GM18520 (cell line): ENCODE results near the gene SBF1.

Source experiments
- ATAC-seq: cut with Tn5 transposase; IDR thresholded peaks from one replicate; pipeline ENCODE4 v1.9.1; 2021; ENCODE audit not compliant: unreplicated experiment

Gene SBF1

DNA sequence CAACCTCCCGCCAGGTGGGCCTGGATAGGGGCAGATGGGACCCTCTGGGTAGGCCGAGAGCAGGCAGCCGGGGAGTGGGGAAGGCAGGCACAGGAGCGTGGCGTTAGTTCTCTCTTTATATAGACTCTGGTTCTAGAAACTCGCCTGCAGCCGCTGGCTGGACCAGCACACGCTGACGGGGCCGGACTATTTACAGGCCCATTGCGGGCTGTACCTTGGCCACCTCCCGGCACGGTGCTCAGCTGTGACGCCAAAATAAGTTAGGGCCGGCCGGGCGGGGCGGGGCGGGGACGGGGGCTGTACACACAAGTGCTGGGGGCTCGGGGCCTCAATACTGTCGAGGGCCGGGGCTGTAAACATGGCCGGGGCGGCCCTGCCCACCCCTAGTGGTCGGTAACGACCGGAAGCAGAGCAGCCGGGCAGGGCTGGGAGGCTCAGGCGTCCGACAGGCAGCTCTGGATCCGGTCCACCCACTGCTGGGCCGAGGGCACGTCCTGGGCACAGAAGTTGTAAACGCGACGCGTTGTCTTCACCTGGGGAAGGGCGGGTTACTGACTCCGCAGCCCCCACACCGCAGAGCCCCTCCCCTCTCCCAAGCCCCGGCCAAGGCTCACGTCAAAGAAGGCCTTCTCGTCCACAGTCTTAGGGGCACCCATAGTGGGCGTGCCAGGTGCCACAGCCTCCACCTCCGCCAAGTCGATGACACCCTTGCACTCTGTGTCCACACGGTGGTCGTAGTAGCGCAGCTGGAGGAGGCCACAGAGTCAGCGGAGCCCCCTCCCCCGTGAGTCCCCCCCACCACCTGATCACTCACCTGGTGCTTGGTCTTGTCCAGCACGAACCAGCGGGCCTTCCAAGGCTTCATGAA, 27.9 kb downstream of the SBF1 start:
- no peak for ATAC-seq

DNA sequence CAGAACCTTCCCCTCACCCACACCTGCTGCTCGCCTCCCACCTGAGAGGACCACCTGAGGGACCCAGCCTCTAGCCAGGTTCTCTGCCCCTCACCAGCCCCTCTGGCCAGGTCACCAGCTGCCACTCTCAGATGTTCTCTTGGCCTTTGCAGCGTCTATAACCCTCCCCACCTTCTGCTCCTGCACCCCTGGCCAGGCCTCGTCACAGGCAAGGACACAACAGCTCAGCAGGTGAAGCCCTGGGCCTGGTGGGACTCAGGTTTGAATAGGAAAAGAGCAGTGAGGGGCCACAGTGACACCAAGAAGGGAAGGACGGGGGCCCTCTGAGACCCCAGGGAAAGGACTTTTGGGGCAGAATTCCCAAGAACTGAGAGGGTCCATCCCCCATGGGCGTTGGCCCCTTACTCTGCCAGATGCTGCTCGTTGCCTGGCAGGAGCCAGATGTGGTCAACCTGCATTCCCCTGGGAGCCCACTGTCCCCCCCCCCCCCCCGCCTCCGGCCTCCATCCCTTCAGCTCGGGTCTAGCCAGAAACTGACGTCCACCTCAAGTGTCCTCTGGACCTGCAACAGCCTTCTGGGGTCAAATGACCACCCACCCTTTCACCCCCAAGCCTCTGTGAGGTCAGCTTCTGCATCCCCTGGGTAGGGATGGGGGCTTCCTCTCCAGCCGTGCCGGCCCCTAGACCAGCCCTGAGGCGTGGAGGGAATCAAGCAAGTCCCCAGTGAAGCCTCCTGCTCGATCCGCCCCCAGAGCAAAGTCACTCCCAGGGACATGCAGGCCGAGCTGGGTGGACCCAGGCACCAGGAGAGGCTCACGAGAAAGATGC, 28.7 kb downstream of the SBF1 start:
- ATAC-seq = no peak

DNA sequence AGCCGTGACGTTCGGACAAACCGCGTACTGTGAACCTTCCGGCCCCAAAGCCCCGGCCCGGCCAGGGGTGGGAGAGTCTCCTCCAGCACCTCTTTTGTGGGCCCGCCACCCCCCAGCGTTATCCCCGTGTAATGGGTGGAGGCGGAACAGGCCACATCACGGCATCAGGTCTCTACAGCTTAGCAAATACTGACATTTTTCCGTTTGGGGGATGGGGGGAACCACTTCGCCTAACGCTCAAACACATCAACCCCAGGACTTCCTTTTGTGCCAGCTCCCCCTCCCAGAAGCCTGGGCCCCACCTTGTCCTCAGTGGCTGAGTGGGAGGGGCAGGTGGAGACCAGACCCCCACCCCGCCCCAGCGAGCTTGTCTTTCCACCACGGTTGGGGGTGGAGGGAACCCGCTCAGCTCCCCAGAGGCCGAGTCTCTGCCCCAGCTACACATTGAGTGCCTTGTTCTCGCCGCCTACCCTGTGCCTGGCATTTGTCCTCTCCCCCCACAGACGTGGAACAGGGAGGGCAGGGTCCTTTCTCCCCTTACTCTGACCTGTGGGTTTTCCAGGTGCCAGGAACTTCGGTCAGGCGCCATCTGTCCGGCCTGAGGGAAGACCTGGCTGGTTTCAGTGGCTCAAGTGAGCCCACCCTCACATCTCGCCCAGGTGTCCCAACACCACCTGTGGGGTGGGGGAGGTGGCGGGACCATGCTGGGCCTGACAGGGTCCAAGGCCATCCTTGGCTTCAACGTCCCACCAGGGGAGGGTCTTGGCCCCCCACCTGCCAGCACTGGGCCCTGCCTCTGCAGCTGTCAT, 29.6 kb downstream of the SBF1 start:
- no peak for ATAC-seq

DNA sequence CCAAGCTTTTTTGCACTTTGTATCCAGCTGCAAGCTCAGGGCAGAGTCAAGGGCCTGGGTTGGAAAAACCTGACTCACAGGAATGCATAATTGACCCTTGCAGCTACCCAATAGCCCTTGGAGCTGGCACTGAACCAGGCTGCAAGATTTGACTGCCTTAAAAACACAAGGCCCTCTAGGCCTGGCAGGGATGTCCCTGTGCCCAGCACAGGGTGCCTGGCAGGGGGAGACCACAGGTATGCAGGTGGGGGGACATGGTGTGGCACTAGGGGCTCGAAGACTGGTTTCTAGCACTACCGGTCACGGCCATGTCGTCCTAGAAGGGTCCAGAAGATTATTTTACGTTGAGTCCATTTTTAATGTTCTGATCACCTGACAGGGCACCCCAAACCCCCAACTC, 30.2 kb downstream of the SBF1 start:
- ATAC-seq = no peak

DNA sequence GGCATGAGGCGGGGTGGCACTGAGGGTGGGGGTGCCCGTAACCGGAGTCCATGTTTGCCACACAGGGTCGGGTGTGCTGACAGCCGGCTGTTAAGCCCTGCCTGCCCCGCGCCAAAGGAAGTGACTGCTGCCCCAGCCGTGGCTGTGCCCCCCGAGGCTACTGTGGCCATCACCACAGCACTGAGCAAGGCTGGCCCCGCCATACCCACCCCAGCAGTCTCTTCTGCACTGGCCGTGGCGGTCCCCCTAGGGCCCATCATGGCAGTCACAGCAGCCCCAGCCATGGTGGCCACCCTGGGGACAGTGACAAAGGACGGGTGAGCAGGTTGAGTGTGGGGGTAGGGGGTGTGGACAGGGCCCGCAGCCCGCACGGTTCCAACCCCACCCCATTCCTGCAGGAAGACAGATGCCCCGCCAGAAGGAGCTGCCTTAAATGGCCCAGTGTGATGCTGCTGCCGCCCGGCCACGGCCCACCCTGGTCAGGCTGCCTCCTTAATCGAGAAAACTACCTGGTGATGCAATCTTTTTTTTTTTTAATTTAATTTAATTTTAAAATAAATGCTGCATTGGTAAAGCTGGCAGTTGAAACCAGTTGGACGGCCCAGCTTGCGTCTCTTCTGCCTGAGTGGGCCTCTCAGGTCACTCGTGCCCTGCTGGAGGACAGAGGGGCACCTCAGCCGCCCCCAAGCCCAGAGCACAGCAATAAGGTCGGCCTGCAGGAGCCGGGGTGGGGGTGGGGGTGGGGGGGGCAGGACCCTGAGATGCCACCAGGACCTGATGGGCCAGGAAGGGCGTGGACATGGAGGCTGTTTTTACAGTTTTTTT, 30.8 kb downstream of the SBF1 start:
- ATAC-seq = no peak

DNA sequence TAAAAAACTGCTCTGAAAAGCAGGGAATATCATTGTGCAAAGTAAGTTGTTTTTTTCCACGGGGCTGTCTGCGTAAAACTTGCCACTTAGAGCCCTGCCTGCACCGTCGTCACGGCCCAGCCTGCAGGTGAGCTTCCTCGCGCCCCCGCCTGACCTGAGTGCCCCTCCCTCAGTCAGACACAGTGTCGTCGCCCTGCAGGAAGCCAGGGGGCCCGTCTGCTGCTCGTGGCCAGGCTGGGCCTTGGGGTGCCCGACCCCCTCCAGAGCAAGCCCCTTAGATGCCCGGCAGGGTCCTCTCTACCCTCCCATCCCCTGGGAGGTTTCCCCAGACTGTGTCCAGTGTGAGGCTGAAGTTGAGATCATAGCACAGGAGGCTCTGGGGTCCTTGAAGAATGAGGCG, 31.6 kb downstream of the SBF1 start:
- no peak for ATAC-seq

DNA sequence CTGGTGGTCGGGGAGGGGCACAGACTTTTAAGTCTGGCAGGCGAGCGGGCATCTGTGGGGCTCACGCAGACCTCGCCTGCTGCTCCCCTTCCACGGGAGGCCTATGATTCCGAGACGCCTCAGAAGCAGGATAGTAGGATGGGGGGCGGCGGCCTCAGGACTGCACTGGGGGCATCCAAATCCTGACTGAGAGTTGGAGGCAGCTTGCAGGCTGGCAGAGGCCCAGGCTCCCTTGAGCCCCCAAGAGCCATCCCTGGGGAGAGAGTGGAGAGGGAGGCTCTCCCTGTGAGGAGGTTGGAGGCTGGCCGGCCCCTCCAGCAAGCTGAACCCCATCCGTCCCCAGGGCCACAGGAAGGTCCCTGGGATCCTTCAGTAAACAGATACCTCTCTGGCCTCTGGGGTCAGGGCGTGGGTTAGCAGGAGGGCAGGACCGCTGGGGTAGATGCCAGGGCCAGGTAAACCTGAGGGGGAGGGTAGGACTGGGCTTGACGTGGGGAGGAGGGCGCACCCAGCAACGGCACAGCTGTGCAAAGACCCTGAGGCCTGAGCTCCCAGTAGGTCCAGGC, 33.3 kb downstream of the SBF1 start:
- no peak for ATAC-seq

DNA sequence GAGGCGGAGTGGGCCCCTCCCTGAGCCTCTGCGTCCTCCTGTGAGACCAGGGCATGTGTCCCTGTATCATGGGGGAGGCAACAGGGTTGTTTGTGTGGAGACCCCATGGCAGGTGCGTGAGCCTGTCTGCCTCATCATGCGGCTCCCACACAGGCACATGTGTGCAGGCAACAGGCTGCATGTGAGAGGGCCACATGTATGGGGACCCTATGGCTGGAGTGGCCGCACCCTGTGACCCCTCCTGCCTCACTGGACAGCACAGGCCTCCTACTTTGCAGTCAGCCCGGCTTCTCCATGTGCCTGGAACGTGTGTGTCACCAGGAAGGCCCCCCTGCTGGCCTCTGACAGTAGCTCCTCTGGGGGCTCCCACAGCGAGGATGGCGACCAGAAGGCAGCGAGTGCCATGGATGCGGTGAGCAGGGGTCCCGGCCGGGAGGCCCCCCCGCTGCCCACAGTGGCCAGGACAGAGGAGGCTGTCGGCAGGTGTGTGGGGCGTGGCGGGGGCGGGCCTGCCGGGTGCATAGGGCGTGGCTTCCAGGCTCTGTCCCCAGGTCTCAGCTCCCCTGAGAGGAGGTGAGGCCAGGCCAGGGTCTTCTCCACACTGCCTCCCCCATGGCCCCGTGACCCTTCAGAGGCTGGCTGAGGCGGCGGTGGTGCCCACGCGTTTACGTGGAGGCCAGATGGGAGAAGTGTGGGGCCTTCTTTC, 34.1 kb downstream of the SBF1 start:
- ATAC-seq = no peak

DNA sequence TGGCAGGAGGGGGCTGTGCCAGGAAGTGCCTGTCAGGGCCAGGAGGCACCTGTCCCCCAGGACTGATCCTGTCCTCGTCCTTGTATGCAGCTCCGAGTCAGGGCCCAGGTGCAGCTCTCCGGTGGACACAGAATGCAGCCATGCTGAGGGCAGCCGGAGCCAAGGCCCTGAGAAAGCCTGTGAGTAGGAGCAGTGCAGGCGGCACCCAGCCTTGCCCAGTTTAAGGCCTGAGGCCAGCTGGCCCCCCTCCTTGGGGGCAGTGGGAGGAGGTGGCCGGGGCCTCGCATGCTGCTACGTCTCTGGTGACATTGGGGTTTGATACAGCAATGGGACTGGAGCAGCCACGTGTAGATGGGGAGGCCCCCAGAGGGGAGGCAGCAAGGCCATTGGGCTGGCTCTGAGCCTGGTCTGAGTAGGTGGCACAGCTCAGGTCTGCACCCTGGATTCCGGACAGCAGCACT, 34.9 kb downstream of the SBF1 start:
- no peak for ATAC-seq

DNA sequence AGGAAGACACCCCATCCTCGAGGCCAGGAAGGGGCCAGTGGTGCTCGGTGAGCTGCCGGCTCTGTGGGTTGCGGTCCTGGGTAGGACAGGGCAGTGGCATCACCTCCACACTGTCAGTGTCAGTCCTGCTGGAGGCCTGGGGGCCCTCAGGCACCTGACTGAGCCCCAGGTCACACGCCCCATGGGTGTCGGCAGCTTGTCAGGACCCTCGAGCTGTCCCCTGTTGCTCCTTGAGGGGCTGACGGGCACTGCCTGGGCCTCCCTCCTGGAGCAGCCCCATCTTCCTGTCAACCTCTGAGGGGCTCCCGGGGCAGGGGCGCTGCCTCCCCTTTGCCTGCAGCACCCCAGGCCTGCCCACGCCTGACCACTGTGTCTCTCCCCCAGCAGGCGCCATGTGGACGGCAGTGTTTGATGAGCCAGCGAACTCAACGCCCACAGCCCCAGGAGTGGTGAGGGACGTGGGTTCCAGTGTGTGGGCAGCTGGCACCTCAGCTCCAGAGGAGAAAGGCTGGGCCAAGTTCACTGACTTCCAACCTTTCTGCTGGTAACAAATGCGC, 35.4 kb downstream of the SBF1 start:
- ATAC-seq = no peak

DNA sequence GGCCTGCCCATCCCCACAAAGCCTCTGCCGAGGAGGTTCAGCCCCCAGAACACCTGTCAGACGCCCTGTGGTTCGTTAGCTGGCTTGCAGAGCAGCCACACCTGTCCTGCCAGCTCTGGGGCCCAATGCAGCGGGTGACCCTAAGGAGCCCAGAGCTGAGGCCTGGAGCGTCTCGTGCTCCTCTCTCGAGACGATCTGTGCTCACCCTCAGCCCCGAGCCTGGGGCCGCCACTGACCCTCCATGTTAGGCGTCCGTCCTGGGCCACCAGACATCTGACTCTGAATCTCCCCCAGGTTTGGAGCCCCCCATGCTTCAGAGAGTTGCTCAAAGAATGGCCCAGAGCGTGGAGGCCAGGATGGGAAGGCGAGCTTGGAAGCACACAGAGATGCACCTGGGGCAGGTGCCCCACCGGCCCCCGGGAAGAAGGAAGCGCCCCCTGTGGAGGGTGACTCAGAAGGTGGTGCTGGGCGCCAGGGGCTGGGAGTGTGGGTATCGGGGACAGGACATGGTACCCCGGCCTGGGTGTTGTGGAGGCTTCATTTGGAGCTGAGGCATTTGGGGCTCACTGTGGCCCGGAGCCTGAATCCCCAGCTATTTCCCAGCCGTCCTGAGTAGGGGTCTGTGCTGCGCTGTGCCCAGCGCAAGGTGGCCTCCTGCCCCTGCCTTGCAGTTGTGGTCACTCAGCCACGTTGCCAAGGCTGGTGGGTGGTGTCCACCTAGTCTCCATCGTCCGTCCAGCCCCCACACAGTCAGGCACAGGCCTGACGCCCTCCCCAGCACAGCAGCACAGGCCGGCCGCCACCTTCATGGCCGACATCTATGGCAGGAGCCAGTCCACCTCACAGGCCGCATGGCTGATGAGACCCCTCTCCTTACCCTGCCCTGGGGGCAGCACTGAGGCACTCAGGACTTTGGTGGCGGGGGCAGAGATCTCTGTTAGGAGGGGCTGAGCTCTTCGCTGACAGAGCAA, 36.2 kb downstream of the SBF1 start:
- ATAC-seq = no peak

DNA sequence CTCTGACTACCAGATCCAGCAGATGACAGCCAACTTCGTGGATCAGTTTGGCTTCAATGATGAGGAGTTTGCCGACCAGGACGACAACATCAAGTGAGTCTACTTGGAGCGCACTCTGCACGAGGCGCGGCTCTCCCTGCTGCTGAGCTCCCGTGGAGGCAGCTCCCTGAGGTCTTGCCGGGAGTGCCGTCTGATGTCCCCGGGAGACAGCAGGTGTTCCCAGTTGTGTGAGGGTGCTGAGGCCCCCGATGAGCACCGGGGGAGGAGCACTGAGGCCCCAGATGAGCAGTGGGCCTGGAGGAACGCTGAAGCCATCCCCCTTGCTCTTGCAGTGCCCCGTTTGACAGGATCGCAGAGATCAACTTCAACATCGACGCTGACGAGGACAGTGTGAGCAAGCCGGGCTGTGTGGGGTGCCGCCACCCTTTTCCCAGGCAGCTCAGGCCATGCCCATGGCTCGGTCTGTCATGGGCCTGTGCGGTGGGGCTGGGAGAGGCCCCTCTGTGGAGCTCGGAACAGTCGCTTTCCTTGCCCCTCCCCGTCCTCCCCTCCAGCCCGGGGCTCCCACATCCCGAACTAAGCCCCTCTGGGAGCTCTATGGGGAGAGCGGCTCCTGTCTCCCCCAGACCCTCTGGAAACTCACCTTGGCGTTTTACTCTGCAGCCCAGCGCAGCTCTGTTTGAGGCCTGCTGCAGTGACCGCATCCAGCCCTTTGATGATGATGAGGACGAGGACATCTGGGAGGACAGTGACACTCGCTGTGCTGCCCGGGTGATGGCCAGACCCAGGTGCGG, 37.1 kb downstream of the SBF1 start:
- ATAC-seq = no peak

DNA sequence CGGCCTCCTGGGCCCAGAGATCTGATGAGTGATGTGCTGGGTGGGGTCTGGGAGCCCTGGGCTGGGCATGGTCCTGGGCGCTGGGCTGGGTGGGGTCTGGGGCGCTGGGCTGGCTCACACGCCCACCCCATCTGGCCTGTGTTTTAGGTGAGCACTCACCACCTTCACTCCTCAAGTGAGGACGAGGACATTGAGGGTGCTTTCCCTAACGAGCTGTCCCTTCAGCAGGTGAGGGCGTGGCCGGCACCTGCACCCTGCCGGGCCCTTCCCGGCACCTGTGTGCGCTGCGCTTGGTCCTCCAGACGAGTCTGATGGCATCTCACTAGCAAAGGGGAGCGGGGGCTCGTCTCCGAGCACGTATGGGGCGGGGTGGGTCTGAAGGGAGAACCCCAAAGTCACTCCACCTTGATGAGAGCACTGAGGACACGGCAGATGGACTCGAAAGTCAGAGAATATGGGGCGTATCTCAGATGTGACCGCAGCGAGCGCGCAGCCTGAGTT, 37.9 kb downstream of the SBF1 start:
- no peak for ATAC-seq

DNA sequence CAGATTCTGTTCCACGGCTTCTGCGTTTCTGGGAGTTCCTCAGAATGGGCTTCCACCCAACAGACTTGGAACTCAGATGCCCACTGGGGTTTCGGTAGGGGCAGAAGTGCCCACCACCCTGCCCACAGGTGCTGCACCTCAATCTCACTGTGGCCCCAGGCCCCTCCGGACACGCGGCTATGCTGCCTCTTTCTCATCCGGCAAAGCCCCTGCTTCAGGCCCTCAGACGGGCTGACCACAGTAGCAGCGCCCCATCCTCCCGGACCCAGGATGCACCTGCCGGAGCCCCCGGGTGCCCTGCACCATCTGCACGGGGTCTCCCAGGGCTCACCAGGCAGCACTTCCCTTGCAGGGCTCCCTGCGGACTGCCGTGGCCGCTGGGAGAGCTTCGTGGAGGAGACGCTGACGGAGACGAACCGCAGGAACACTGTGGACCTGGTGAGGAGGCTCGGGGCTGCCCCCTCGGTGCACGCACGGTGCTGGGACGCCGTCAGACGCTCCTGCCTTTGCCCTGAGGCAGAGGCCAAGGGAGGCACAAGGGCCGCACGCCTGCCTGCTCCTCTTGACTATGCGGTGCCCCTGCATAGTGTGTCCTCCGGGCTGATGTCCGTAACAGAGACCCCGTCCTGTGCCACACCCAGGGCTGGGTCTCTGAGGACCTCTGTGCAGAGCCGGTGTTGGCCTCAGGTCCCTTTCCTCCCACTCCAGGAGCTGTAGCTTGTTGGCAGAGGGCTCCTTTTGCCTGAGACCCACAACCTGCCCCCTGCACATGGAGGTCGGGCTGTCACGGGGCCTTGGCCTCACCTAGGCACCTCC, 38.6 kb downstream of the SBF1 start:
- no peak for ATAC-seq

DNA sequence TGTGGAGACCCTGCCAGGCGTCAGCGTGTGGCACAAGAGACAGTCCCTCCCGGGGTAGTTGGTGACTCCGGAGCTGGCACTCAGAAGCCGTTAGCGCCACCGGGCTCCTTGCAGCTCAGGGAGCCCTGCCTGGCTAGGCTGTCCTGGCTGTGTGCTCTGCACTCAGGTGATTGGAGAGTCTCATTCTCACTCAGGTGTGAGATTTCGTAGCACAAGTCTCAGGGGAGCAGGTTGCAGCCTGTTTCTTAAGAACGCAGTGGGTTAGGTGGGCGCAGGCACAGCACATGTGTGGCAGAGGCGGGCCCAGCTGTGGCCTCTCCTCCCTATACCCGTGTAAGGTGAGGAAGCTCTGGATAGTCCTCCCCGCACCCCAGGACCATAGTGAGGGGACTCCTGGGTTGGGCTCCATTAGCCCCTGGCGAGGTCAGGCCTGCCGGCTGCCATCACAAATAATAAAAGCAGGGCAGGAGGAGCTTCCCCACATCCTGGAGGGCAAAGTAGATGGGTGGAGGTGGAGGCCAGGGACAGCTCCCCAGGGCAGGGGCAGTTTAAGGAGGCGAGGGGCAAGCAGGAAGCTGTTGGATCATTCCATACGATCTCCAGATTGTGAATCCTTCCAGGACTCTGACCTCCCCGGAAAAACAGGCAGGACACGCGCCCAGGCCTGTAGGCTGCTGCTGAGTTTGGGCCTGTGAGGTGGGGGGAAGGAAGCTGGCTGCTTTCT, 39.4 kb downstream of the SBF1 start:
- ATAC-seq = no peak

DNA sequence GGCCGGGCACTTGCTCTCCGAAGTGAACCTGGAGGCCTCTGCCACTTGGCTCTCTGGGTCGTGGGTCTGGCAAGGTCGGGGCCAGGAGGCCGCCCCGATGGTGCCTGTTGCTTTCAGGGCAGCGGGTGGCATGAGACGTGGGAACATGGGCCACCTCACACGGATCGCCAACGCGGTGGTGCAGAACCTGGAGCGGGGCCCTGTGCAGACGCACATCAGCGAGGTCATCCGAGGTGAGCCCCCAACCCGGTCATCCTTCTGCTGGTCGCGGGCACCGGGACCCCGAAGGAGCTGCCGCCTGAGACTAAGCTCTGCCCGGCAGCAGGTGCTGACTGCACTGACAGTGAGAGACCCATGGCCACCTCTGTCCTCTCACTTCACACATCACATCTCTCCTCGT, 40.0 kb downstream of the SBF1 start:
- no peak for ATAC-seq
